CD14-positive monocyte (primary cell): Measurements from ENCODE around the gene CPED1. TPM values are rescaled to one million over a fixed set of nuclear protein-coding genes. Genes with fewer than 3 reads are reported as not detected.

Experiments used
- DNase-seq, 3 donors: peaks; one replicate each; pipeline ENCODE4 v3.0.0-alpha.2; 2011 to 2022
- H2AFZ ChIP-seq: 2 replicates; pipeline ENCODE4 v1.6.0; 2012; ENCODE audit warnings: mild to moderate bottlenecking, low read depth, low read length, inconsistent platforms; ENCODE audit not compliant: insufficient read depth, poor library complexity, severe bottlenecking
- H3K27ac ChIP-seq, 2 donors: 1 replicate in 1 of 2; 2 replicates in 1 of 2; pipeline ENCODE4 v1.5.1; 2012 to 2013; ENCODE audit warnings: low read length in 2 of 2, control low read depth in 1 of 2, inconsistent platforms in 1 of 2, low read depth in 1 of 2, mild to moderate bottlenecking in 1 of 2
- H3K27me3 ChIP-seq, 2 donors: one replicate each; pipeline versions ENCODE4 v1.6.0 to v1.6.1; 2011 to 2013; ENCODE audit warnings: low read length in 2 of 2; ENCODE audit not compliant: control insufficient read depth in 2 of 2, insufficient read depth in 2 of 2
- H3K36me3 ChIP-seq, 2 donors: replicated peaks in 1 of 2; 1 replicate in 1 of 2; 2 replicates in 1 of 2; pipeline versions ENCODE4 v1.5.1 to v1.6.1; 2012 to 2013; ENCODE audit warnings: low read length in 2 of 2, control low read depth in 1 of 2, inconsistent platforms in 1 of 2, mild to moderate bottlenecking in 1 of 2; ENCODE audit not compliant: insufficient read depth in 2 of 2, control insufficient read depth in 1 of 2
- H3K4me1 ChIP-seq, 2 donors: 1 replicate in 1 of 2; 2 replicates in 1 of 2; pipeline versions ENCODE4 v1.5.1 to v1.6.1; 2012 to 2013; ENCODE audit warnings: low read length in 2 of 2, control low read depth in 1 of 2, inconsistent platforms in 1 of 2, mild to moderate bottlenecking in 1 of 2, moderate library complexity in 1 of 2; ENCODE audit not compliant: insufficient read depth in 2 of 2, control insufficient read depth in 1 of 2
- H3K4me2 ChIP-seq: replicated peaks from 2 replicates; pipeline ENCODE3; 2012; ENCODE audit warnings: low read length, moderate library complexity, mild to moderate bottlenecking; ENCODE audit not compliant: poor library complexity, severe bottlenecking; ENCODE audit errors: extremely low read depth
- H3K4me3 ChIP-seq, 3 experiments: fragments of 200-600 bp in 1 of 3; sonication (generic) in 1 of 3; replicated peaks in 1 of 3; 1 replicate in 2 of 3; 2 replicates in 1 of 3; pipeline ENCODE4 v1.5.1; 2011 to 2013; ENCODE audit warnings: low read length in 3 of 3, mild to moderate bottlenecking in 3 of 3, control low read depth in 2 of 3, low read depth in 2 of 3, inconsistent platforms in 1 of 3, moderate library complexity in 1 of 3
- H3K79me2 ChIP-seq: 2 replicates; pipeline ENCODE4 v1.6.0; 2012; ENCODE audit warnings: mild to moderate bottlenecking, control low read depth, inconsistent platforms, low read length, moderate library complexity; ENCODE audit not compliant: insufficient read depth
- H3K9ac ChIP-seq: 2 replicates; pipeline ENCODE4 v1.6.0; 2017; ENCODE audit warnings: low read length, mild to moderate bottlenecking; ENCODE audit not compliant: insufficient read depth, poor library complexity, severe bottlenecking
- H3K9me3 ChIP-seq, 2 donors: replicated peaks in 1 of 2; 1 replicate in 1 of 2; 2 replicates in 1 of 2; pipeline versions ENCODE4 v1.5.1 to v1.6.1; 2012 to 2013; ENCODE audit warnings: low read length in 2 of 2, control low read depth in 1 of 2; ENCODE audit not compliant: control insufficient read depth in 1 of 2, insufficient read depth in 1 of 2
- H4K20me1 ChIP-seq: 2 replicates; pipeline ENCODE4 v1.6.0; 2012; ENCODE audit warnings: mild to moderate bottlenecking, low read length, control low read depth, moderate library complexity; ENCODE audit not compliant: insufficient read depth
- H3K27ac Mint-ChIP-seq, 7 donors: one replicate each; pipeline ENCODE4 v1.8.0; 2020; ENCODE audit warnings: mild to moderate bottlenecking in 7 of 7, mixed read lengths in 7 of 7, moderate library complexity in 6 of 7, inconsistent platforms in 2 of 7
- H3K27me3 Mint-ChIP-seq, 3 donors: one replicate each; pipeline ENCODE4 v1.8.0; 2021 to 2022; ENCODE audit warnings: low read depth in 3 of 3, mild to moderate bottlenecking in 3 of 3, mixed read lengths in 3 of 3, moderate library complexity in 3 of 3, inconsistent platforms in 1 of 3
- H3K36me3 Mint-ChIP-seq, 2 donors: one replicate each; pipeline ENCODE4 v1.8.0; 2020; ENCODE audit warnings: mixed read lengths in 2 of 2, inconsistent platforms in 1 of 2, mild to moderate bottlenecking in 1 of 2
- H3K4me1 Mint-ChIP-seq: one replicate; pipeline ENCODE4 v1.8.0; 2020; ENCODE audit warnings: mild to moderate bottlenecking, mixed read lengths
- H3K4me3 Mint-ChIP-seq, 2 donors: one replicate each; pipeline ENCODE4 v1.8.0; 2020; ENCODE audit warnings: mild to moderate bottlenecking in 2 of 2, mixed read lengths in 2 of 2, moderate library complexity in 1 of 2
- H3K9me3 Mint-ChIP-seq, 7 donors: one replicate each; pipeline ENCODE4 v1.8.0; 2020 to 2022; ENCODE audit warnings: mixed read lengths in 7 of 7, mild to moderate bottlenecking in 6 of 7, moderate library complexity in 6 of 7, inconsistent platforms in 2 of 7
- CTCF ChIP-seq: fragments of 200-600 bp; IDR thresholded peaks from one replicate; pipeline ENCODE4 v1.8.0; 2022; ENCODE audit warnings: antibody characterized with exemption, mild to moderate bottlenecking
- whole genome bisulfite sequencing: methylation state at CpG from one replicate; pipeline ENCODE4 v1.1.5; 2013; ENCODE audit warnings: missing lambda C conversion rate; ENCODE audit not compliant: insufficient coverage; 5-methylcytosine and 5-hydroxymethylcytosine counted together
- intact Hi-C, 2 donors: fragments of 100-400 bp; cut with micrococcal nuclease; formaldehyde crosslinking; loops; one replicate each; pipeline versions ENCODE4 v1.15.0 to v1.15.1; 2023
- polyA plus RNA-seq, 3 donors: library from polyadenylated mRNA; depleted of rRNA in 1 of 3; unstranded in 2 of 3; stranded (reverse) in 1 of 3; fragments of 300-500 nt in 2 of 3; fragments of >200 nt in 1 of 3; fragmentation: Illumina TruSeq in 2 of 3; gene quantifications; 1 replicate in 2 of 3; 2 replicates in 1 of 3; pipeline ENCODE4 v1.2.3, GENCODE V29; 2012 to 2021

The CPED1 gene
- polyA plus RNA-seq, 3 donors = 9.8 to 30.0 (median 20.4) TPM

DNA sequence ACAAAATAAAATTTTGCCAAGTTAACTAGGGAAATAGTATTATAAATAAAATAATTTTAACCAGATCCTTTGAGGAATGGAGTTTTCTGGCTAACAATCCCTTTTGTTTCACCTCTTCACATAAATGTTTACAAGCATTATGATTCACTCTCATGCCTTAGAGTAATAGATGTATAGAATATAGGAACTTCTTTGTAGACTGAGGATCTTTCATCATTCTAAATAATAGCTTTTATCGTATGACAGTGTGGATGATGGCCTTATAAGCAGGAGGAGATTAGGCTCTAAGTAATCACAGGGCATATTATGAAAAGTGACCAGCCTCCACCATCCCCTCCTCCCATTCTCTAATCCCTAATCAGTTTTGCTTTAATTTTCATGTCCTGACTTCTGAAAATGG, 24.4 kb upstream of the CPED1 start:
- Mint-ChIP-seq H3K36me3 (peaks cover 45 to 71% of the 10 kb centered on the region in 2 donors), H3K4me1 (no peaks in the 10 kb centered on the region)
- no CpG with 5 or more reads among the region's 1 CpG for WGBS

DNA sequence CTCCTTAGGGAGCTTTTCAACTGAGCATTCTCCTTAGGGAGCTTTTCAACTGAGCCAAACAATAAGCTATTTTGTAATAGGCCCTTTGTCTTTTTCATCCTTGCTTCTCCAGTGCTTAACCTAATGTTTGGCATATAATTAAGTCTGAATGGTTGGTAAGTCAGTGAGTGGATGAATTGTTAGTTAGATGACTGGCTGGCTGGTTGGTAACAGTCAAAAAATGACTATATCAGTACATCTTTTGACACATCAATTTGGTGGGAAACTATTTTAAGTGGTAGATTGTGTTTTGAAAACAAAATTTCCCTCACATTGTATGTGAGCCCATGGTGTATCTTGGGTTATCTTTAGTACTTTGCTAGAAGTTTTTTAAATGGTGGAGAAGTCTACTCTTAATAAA, 21.6 kb upstream of the CPED1 start:
- Mint-ChIP-seq H3K27me3 (no peaks in the 10 kb centered on the region), H3K9me3 (no peaks in the 10 kb centered on the region), H3K4me3 (no peak overlapping the region), H3K36me3 (peaks cover 54 to 78% of the 10 kb centered on the region in 2 donors), H3K27ac (no peak overlapping the region), H3K4me1 (no peaks in the 10 kb centered on the region)
- no peak overlapping the region for H3K4me3 ChIP-seq
- no peaks in the 10 kb centered on the region for H3K4me1 ChIP-seq
- no peak overlapping the region for H3K9ac ChIP-seq
- no peak overlapping the region for H3K27ac ChIP-seq
- H4K20me1 ChIP-seq = peaks cover 17% of the 10 kb centered on the region
- H3K36me3 ChIP-seq = peaks cover 84 to 92% of the 10 kb centered on the region in 2 donors
- H3K9me3 ChIP-seq = no peaks in the 10 kb centered on the region
- no peak overlapping the region for H2AFZ ChIP-seq
- no peak overlapping the region for H3K4me2 ChIP-seq
- intact Hi-C loops = no loop called here
- H3K27me3 ChIP-seq = no peaks in the 10 kb centered on the region
- peaks cover 10% of the 10 kb centered on the region for H3K79me2 ChIP-seq
- no peak for TF ChIP-seq CTCF
- no peak for DNase-seq

More for the DNA sequence above, 24.4 kb upstream of the CPED1 start:
- Mint-ChIP-seq H3K4me3 (no peak overlapping the region), H3K27ac (no peak overlapping the region), H3K27me3 (no peaks in the 10 kb centered on the region), H3K9me3 (peaks cover 0 to 2% (median 0%) of the 10 kb centered on the region in 7 donors)
- H4K20me1 ChIP-seq = peaks cover 37% of the 10 kb centered on the region
- no peak overlapping the region for H3K9ac ChIP-seq
- no peak overlapping the region for H3K4me2 ChIP-seq
- intact Hi-C loops = no loop called here
- H2AFZ ChIP-seq = no peak overlapping the region
- H3K9me3 ChIP-seq = no peaks in the 10 kb centered on the region
- TF ChIP-seq CTCF = no peak
- no peak overlapping the region for H3K27ac ChIP-seq
- H3K4me1 ChIP-seq = no peaks in the 10 kb centered on the region
- H3K79me2 ChIP-seq = peaks cover 18% of the 10 kb centered on the region
- no peak overlapping the region for H3K4me3 ChIP-seq
- DNase-seq = no peak
- no peaks in the 10 kb centered on the region for H3K27me3 ChIP-seq
- peaks cover 69 to 77% of the 10 kb centered on the region in 2 donors for H3K36me3 ChIP-seq
